Muscle layer of duodenum (tissue), 2 donors: ENCODE data around the gene CBFA2T2.
"Not testable (repeated sequence)": the region's sequence is repeated elsewhere in the genome, so short reads cannot be mapped to it uniquely, and the experiment has no call there.

Source experiments
- H3K27ac ChIP-seq: one replicate; pipeline ENCODE4 v1.7.0; 2013; ENCODE audit warnings: mild to moderate bottlenecking, low read length
- H3K27me3 ChIP-seq: one replicate; pipeline ENCODE4 v1.7.0; 2013; ENCODE audit warnings: low read depth, mild to moderate bottlenecking, control low read depth, low read length
- H3K36me3 ChIP-seq, 2 donors: one replicate each; pipeline ENCODE4 v1.7.0; 2013; ENCODE audit warnings: low read length in 2 of 2, control low read depth in 1 of 2, mild to moderate bottlenecking in 1 of 2; ENCODE audit not compliant: insufficient read depth in 2 of 2, control insufficient read depth in 1 of 2
- H3K4me1 ChIP-seq, 2 donors: one replicate each; pipeline ENCODE4 v1.7.0; 2013; ENCODE audit warnings: low read length in 2 of 2, mild to moderate bottlenecking in 2 of 2, control low read depth in 1 of 2, moderate library complexity in 1 of 2; ENCODE audit not compliant: insufficient read depth in 2 of 2, control insufficient read depth in 1 of 2
- H3K4me3 ChIP-seq, 2 donors: one replicate each; pipeline ENCODE4 v1.7.0; 2013; ENCODE audit warnings: low read length in 2 of 2, low read depth in 1 of 2, mild to moderate bottlenecking in 1 of 2
- H3K9me3 ChIP-seq, 2 donors: one replicate each; pipeline ENCODE4 v1.7.0; 2013; ENCODE audit warnings: low read length in 2 of 2, control low read depth in 1 of 2, mild to moderate bottlenecking in 1 of 2; ENCODE audit not compliant: control insufficient read depth in 1 of 2
- donor health status: healthy.

Gene CBFA2T2

GRCh38 chr20:33535717-33536116 is 45.8 kb downstream of the CBFA2T2 start:
- peaks cover 18 to 41% of the 10 kb centered on the region in 2 donors for H3K4me1 ChIP-seq
- H3K9me3 ChIP-seq, H3K27ac ChIP-seq, H3K27me3 ChIP-seq, H3K4me3 ChIP-seq, H3K36me3 ChIP-seq: not testable (repeated sequence)

GRCh38 chr20:33537608-33538007 is 47.7 kb downstream of the CBFA2T2 start:
- Histone ChIP-seq H3K4me1 (peaks cover 4 to 22% of the 10 kb centered on the region in 2 donors), H3K36me3 (no peaks in the 10 kb centered on the region), H3K4me3 (no peak overlapping the region), H3K9me3 (no peaks in the 10 kb centered on the region), H3K27me3 (no peaks in the 10 kb centered on the region), H3K27ac (no peak overlapping the region)

DNA sequence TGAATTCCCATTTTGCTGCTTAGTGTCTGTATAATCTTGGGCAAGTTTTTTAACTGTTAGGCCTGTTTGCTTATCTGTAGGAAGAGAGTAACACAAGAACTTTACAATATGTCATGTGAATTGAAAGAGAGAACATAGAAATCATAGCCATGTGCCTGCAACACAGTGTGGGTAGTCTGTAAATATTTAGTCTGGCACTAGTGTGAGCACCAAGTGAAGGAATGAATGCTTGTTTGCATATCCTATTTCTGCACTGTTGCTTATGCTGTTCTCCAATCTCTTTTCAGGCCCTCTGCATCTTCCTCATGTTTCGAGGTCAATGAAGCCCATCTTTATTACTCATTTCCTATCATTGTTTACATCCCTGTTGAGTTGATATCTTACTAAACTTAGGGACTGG is 49.2 kb downstream of the CBFA2T2 start:
- no peaks in the 10 kb centered on the region for H3K9me3 ChIP-seq
- no peak overlapping the region for H3K27ac ChIP-seq
- no peaks in the 10 kb centered on the region for H3K27me3 ChIP-seq
- H3K36me3 ChIP-seq, result no peaks in the 10 kb centered on the region
- H3K4me3 ChIP-seq, result no peak overlapping the region
- peaks cover 0 to 12% of the 10 kb centered on the region in 2 donors for H3K4me1 ChIP-seq

DNA sequence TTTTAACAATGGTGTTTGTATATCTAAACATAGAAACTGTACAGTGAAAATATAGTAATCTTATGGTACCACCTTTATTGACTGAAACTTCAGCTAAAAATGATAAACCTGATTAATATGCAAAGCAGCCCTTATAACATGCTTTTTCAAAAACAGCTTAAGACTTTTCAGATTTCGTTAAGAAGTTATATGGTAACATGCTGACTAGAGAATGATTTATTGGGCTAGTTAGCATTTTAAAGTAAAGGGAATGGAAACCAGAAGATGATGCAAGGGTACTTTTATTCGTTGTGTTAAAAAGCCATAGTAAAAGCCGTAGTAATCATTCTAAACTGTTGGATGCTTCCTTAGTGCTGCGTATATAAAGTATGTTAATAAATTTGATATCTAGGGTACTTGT is 50.5 kb downstream of the CBFA2T2 start:
- Histone ChIP-seq H3K27ac (no peak overlapping the region), H3K9me3 (no peaks in the 10 kb centered on the region), H3K36me3 (no peaks in the 10 kb centered on the region), H3K4me1 (peaks cover 0 to 12% of the 10 kb centered on the region in 2 donors), H3K27me3 (no peaks in the 10 kb centered on the region), H3K4me3 (no peak overlapping the region)

- Histone ChIP-seq H3K36me3 (no peaks in the 10 kb centered on the region), H3K4me3 (no peak overlapping the region), H3K27ac (no peak overlapping the region), H3K4me1 (peaks cover 0 to 12% of the 10 kb centered on the region in 2 donors), H3K27me3 (no peaks in the 10 kb centered on the region), H3K9me3 (no peaks in the 10 kb centered on the region)
Measured at GRCh38 chr20:33541074-33541473, 51.2 kb downstream of the CBFA2T2 start.

DNA sequence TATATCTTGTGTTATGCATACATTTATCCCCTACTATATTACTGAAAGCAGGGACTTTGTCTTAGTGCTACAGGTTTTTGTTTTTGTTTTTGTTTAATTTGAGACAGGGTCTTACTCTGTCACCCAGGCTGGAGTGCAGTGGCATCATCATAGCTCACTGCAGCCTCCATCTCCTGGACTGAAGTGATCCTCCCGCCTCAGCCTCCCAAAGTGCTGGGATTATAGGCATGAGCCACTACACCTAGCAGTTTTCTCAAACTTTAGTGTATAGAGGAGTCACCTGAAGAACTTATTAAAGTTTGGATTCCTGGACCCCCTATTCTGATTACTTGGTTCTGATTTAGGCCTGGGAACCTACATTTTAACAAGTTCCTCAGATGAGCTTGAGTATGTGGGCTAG is 51.9 kb downstream of the CBFA2T2 start:
- H3K4me3 ChIP-seq, result no peak overlapping the region
- no peaks in the 10 kb centered on the region for H3K9me3 ChIP-seq
- H3K27me3 ChIP-seq, result no peaks in the 10 kb centered on the region
- H3K36me3 ChIP-seq, result no peaks in the 10 kb centered on the region
- no peak overlapping the region for H3K27ac ChIP-seq
- peaks cover 0 to 13% of the 10 kb centered on the region in 2 donors for H3K4me1 ChIP-seq

- no peak overlapping the region for H3K27ac ChIP-seq
- no peak overlapping the region for H3K4me3 ChIP-seq
- no peaks in the 10 kb centered on the region for H3K27me3 ChIP-seq
- H3K4me1 ChIP-seq, result peaks cover 0 to 5% of the 10 kb centered on the region in 2 donors
- H3K9me3 ChIP-seq, result no peaks in the 10 kb centered on the region
- peaks cover 0 to 2% of the 10 kb centered on the region in 2 donors for H3K36me3 ChIP-seq
Measured at GRCh38 chr20:33545763-33546162, 55.9 kb downstream of the CBFA2T2 start.

- Histone ChIP-seq H3K9me3 (no peaks in the 10 kb centered on the region), H3K27me3 (no peaks in the 10 kb centered on the region), H3K4me1 (peaks cover 0 to 13% of the 10 kb centered on the region in 2 donors), H3K36me3 (peaks cover 0 to 6% of the 10 kb centered on the region in 2 donors), H3K4me3 (no peak overlapping the region), H3K27ac (no peak overlapping the region)
Measured at GRCh38 chr20:33549229-33549999, 59.5 kb downstream of the CBFA2T2 start.

DNA sequence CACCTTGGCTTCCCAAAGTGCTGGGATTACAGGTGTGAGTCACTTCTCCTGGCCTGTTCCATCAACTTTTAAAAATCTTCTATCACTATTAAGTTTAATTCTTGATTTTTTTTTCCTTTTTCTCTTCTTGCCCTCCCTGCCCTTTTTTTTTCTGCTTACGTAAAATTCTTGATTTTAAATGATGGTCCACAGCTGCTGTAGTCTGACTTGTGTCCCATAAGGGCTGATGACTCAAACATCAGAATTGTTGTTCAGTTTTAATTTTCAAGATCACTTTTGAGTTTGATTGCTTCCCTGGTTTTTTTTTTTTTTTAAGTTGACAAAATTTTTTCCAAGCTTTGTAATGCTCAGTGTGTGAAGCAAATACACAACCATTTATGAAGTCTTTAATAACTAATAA is 61.9 kb downstream of the CBFA2T2 start:
- no peaks in the 10 kb centered on the region for H3K27me3 ChIP-seq
- H3K36me3 ChIP-seq, result peaks cover 0 to 6% of the 10 kb centered on the region in 2 donors
- no peaks in the 10 kb centered on the region for H3K9me3 ChIP-seq
- H3K4me1 ChIP-seq, result peaks cover 9 to 26% of the 10 kb centered on the region in 2 donors
- H3K27ac ChIP-seq, result no peak overlapping the region
- H3K4me3 ChIP-seq, result no peak overlapping the region

GRCh38 chr20:33552519-33552918 is 62.6 kb downstream of the CBFA2T2 start:
- no peaks in the 10 kb centered on the region for H3K9me3 ChIP-seq
- no peak overlapping the region for H3K4me3 ChIP-seq
- H3K27ac ChIP-seq, result no peak overlapping the region
- peaks cover 9 to 22% of the 10 kb centered on the region in 2 donors for H3K4me1 ChIP-seq
- peaks cover 0 to 6% of the 10 kb centered on the region in 2 donors for H3K36me3 ChIP-seq
- H3K27me3 ChIP-seq, result no peaks in the 10 kb centered on the region

GRCh38 chr20:33553516-33553915 is 63.6 kb downstream of the CBFA2T2 start:
- Histone ChIP-seq H3K9me3 (no peaks in the 10 kb centered on the region), H3K4me3 (no peak overlapping the region), H3K4me1 (peaks cover 9 to 22% of the 10 kb centered on the region in 2 donors), H3K27ac (no peak overlapping the region), H3K27me3 (no peaks in the 10 kb centered on the region), H3K36me3 (peaks cover 0 to 6% of the 10 kb centered on the region in 2 donors)
